Erythroblast (primary cell): Measurements from ENCODE around the gene LINGO3.

ENCODE experiments used
- DNase-seq, 2 experiments: peaks; one replicate each; lab custom pipeline; 2025; lab: John Stamatoyannopoulos, UW
- GATA1 ChIP-seq: IDR thresholded peaks from 2 replicates; pipeline ENCODE4 v1.6.1; 2011; ENCODE audit warnings: low read depth, mild to moderate bottlenecking, control low read depth, low read length, moderate library complexity
- POLR2A ChIP-seq: IDR thresholded peaks from 2 replicates; pipeline ENCODE4 v1.6.1; 2011; ENCODE audit warnings: mild to moderate bottlenecking, low read length

LINGO3 gene

DNA sequence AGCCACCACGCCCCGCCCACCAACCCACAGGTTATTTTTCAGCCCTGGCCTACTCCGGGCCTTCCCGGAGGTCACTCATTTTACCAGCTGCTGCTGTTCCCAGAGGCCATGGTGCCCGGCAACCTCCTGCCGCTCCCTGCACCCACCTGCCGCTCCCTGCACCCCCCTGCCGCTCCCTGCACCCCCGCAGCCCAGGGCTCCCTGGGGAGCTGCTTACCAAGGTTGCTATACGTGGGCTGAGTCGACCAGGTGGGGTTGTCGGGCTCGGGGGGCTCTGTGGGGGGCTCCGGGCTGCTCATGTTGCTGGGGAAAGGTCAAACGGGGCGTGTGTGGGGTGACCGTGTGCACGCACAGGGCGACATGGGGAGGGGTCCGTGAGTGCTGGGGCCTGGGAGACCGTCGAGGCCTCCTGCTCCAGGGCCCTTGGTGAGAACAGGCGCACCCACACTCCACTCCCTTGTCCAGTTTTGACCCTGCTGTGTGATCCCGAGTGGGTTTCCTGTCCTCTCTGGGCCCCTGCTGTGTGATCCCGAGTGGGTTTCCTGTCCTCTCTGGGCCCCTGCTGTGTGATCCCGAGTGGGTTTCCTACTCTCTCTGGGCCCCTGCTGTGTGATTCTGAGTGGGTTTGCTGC lies 27.2 kb downstream of the LINGO3 start:
- DNase-seq: no peak
- TF ChIP-seq POLR2A (no peak), GATA1 (no peak)

- no peak for DNase-seq
- TF ChIP-seq POLR2A (no peak), GATA1 (no peak)
These were observed 29.3 kb downstream of the LINGO3 start for GRCh38 chr19:2278459-2279158.

DNA sequence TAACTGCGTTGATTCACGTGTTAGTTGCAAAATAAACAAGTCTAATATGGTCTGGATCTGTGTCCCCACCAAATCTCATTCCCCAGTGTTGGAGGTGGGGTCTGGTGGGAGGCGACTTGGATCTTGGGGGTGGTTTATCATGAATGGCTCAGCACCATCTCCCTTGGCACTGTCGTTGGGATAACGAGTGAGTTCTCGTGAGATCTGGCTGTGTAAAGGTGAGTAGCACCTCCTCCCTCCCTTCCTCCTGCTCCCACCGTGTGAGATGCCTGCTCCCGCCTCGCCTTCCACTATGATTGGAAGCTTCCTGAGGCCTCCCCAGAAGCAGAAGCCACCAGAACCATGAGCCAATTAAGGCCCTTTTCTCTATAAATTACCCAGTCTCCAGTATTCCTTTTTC lies 30.8 kb downstream of the LINGO3 start:
- no peak for DNase-seq

GRCh38 chr19:2276429-2276986 lies 31.4 kb downstream of the LINGO3 start:
- no peak for DNase-seq
- TF ChIP-seq GATA1 (no peak), POLR2A (no peak)

More for the DNA sequence above, 30.8 kb downstream of the LINGO3 start:
- TF ChIP-seq GATA1: no peak
- TF ChIP-seq POLR2A: no peak

DNA sequence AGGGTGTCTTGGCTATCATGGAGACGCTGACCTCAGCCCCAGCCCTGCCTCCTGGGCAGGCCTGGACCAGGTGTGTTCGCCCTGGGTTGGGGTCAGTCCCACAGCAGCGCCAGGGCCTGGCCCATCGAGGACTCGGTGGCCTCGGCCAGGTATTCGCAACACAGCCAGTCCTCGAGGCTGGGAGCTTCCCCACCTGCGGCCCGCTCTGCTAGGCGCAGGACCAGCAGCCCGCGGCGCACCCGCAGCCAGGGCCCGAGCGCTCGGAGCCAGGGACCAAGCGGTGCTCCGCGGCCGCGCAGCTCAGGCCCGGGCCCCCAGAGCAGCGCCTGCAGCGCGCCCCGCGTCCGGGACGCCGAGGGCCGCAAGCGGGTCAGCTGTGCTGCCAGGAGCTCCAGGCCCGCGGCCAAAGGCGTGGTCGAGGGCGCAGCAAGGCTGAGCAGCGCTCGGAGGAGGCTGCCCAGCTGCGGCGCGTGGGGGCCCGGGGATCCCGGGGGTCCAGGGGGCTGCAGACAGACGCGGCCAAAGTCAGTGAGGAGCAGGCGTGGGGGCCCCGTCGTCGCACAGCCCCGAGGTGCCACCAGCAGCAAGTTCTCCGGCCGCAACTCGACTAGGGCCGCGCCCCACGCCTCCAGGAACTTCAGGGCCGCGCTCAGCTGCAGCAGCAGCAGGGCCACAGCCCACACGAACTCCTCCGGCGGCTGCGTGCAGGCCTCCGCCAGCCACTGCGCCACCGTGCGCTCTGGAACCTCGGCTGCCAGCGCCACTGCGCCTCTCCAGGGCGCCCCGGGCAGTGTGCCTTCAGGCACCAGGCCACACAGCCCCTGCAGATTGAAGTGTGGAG lies 32.1 kb downstream of the LINGO3 start:
- no peak for DNase-seq
- TF ChIP-seq GATA1: no peak
- no peak for TF ChIP-seq POLR2A

DNA sequence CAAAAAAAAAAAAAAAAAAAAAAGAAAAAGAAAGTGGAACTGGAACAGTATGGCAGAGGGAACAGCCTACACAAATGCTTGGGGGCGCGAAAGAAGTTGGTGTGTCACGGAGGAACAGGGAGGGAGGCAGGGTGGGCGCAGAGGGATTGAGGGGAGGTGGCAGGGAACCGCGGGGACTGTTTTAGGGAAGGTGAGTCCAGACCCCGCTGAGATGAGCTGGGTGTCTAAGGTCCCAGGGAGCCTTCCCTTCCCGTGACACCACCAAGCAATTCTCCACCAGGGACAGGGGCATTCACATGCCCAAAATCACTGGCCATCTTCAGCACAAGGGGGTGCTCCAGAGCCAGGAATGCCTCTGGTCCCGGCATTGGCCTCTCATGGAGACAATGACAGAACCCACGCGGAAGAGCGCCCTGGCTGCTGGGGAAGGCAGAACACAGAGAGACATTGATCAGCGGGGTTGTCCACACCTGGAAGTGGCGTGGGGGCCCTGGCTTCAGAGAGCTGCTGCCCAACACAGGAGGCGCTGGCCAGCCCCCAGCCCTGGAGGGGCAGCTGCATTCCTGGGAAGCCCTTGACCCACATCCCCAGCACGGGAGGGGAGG lies 32.9 kb downstream of the LINGO3 start:
- peak; percentile 57 to 64 for DNase-seq
- no peak for TF ChIP-seq GATA1
- TF ChIP-seq POLR2A: no peak

GRCh38 chr19:2274185-2274711 lies 33.7 kb downstream of the LINGO3 start:
- no peak for DNase-seq
- TF ChIP-seq GATA1 (no peak), POLR2A (no peak)

DNA sequence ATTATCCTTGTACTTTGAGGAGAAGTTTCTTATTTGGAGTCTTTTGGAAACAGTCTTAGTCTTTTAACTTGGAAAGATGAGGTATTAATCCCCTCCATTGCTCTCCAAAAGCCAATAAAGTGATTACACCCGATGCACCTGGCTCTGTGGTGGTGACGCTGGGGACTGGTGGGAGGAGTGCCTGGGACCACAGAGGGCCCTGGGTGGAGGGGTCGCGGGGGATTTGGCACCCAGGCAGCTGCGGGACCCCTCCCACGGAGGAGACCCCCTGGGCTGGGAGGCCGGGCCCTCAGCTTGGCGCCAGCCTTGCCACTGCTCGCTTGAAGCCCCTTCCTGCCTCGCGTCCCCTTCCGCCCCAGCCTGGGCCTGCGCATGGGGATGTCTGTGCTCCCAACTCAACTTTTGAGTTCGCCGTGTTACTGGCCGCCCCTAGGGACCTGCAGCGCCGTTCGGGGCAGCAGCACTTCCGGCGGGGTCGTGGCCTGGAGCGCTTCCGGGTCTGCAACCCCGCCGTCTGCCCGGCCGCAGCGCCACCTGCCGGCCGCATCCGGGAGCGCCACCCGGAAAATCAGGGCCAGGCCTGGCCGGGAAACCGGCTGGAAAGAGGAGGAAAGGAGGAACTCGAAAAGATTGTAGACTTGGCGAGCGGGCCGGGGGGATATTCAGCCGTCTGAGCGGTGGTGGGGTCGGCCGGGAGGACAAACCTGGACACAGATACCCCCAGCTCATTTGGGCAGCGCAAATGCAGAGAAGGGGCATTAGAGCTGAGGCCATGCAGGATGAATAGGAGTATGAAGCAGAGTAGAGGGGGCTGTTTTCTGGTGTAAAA lies 34.4 kb downstream of the LINGO3 start:
- peak; percentile 91 to 92 for DNase-seq
- TF ChIP-seq GATA1 (no peak), POLR2A (no peak)

- DNase-seq: peak in 1 of 2 experiments; percentile 48
- TF ChIP-seq POLR2A (no peak), GATA1 (no peak)
These were observed 36.5 kb downstream of the LINGO3 start for GRCh38 chr19:2271234-2272103.

DNA sequence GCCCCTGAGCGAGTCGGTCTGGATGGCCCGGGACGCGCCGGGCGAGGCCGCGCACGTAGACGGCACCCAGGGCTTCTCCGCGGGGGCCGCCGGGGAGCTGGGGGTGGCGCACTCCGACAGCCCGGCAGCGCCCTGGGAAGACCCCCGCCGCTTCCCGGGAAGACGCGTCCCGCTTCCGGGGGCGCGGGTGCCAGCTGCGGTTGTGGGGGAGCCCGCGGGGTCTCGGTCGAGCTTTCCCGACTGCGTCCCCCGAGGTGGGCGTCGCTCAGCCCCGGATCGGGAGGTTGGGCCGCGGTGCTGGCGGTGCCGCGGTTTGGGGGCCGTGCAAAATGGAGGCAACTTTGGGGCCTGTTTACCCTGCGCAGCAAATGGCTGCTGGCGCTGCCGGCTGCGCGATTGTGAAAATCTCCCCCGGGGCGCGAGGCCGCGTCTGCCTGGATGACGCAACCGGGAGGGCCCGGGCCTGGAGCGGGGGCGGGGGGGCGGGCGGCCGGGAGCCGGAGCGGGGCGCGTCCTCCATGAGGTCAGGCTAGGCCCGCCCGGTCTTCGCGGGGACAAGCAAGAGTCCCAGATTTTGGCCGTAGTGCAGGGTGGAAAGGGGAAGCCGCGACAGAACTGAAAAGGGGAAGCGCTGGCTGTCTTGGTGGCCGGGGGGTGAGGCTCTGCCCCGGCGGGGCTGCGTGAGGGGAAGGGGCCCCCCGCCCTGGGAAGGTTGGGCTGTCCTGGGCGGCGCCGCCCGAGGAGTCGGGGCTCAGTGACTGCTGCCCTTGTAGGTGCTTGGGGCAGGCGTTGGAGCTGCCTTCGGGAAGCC lies 37.3 kb downstream of the LINGO3 start:
- peak; percentile 54 for TF ChIP-seq POLR2A
- TF ChIP-seq GATA1: no peak
- DNase-seq: peak; percentile 90 to 95

DNA sequence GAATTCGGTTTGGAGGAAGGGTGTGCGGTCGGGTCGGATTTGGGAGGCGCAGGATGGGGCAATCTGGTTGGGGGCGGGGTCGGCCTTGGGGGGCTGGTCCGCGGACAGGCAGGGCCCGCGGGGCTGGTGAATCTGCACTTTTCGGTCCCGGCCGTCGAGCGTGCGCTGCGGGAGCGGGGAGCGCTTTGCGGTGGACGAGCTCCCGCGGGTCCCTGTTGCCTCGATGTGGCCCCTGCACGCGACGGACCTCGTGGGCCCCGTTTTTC lies 37.9 kb downstream of the LINGO3 start:
- DNase-seq: peak; percentile 76 to 87
- TF ChIP-seq POLR2A: no peak
